NCI-H1930 (cell line): ENCODE data around the gene DPH2.

Experiments used
- DNase-seq, 2 experiments: peaks; one replicate each; lab custom pipeline; 2025; lab: John Stamatoyannopoulos, UW

DPH2 gene

GRCh38 chr1:44002606-44003157, 32.9 kb downstream of the DPH2 start:
- DNase-seq, result no peak

DNA sequence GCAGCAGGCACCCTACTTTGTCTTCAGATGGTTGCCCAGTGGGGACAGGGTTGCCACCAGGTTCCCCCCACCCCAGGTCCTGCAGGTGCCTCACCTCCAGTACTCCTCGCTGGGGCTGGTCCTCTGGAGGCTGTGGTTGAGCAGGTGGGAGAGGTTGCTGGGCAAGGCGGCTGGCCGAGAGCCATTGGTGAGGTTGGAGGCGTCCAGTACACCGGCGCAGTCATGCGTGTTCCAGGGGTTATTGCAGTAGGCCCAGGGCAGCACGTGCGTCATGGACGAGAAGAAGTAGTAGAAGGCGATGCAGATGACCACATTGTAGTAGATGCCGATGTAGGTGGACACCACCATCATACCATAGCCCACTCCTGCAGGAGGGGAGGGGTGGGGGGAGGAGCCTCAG, 38.4 kb downstream of the DPH2 start:
- no peak for DNase-seq

DNA sequence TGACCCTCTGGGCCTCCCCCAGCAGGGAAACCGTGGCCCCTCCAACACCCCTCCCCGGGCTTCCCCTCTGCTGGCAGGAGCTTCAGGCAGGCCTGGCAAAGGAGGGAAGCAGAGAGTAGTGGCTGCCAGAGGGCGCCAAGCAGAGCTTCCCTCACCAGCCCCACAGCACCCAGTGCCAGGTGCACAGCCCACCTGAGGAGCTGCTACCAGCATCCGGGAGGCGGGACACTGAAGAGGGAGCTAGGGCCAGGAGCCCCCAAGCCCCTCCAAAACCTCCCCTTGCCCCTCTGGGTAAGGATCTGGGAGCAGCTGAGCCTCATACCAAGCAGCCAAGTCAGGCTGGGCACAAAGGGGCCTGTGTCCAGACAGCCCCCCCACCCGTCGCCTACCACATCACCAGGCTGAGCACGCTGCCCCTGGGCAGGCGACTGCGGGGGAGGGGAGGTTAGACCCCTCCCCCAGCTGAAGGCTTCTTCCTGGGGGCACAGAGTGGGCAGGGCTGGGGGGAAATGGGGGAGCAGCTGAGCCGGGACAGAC, 41.2 kb downstream of the DPH2 start:
- DNase-seq, result no peak

- DNase-seq, result no peak
These were observed 42.6 kb downstream of the DPH2 start for GRCh38 chr1:44012404-44012803.

- DNase-seq, result no peak
These were observed 43.3 kb downstream of the DPH2 start for GRCh38 chr1:44012941-44013609.

DNA sequence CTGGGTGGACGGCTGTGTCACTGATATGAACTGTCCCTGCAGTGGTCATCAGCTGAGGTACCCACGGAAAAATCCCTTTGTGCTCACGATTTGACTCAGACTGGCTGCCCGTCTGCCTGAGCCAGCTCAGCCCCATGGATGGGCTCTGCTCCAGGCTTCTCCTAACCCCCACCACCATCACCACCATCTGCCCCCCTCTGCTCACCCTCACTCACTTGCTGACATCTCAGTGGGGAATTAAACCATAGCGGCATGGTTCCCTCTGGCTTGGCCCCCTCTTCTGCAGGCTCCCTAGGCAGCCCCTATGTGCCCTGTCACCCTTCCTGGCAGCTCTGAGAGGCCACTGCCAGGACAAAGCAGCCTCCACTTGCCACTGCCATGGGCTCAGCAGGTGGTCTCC, 44.1 kb downstream of the DPH2 start:
- DNase-seq, result no peak

DNA sequence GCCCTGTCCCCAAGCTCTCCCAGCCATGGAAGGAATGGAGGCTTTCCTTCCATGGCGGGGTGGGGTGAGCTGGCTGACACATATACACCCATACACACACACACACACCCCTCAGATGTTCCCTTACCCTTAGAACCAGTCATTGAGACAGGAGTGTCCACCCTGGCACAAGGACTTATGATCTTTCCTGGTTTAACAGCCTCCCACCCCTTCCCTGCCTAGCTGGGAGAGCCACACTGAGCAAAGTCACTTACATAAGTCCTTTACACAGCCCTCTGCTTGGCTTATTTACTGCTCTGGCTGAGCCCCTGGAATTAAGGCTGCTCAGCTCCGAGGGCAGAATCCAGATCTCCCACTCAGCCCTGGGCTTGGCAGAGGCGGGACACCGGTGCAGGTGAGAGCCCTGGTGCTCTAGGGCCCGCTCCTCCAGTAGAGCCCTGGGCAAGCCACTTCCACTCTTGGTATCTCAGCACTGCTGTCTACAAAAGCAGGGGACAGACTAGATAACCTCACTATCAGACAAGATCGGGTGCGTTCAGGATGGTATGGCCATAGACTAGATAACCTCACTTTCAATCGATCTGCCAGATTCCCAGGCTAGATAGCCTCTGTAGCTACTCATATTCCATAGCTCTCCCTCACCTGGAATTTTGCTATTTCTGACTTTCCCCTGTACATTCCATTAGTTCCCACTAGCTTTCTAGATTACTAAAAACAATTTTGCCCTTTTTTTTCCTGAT, 44.7 kb downstream of the DPH2 start:
- DNase-seq, result no peak

- no peak for DNase-seq
These were observed 45.4 kb downstream of the DPH2 start for GRCh38 chr1:44015206-44015605.

DNA sequence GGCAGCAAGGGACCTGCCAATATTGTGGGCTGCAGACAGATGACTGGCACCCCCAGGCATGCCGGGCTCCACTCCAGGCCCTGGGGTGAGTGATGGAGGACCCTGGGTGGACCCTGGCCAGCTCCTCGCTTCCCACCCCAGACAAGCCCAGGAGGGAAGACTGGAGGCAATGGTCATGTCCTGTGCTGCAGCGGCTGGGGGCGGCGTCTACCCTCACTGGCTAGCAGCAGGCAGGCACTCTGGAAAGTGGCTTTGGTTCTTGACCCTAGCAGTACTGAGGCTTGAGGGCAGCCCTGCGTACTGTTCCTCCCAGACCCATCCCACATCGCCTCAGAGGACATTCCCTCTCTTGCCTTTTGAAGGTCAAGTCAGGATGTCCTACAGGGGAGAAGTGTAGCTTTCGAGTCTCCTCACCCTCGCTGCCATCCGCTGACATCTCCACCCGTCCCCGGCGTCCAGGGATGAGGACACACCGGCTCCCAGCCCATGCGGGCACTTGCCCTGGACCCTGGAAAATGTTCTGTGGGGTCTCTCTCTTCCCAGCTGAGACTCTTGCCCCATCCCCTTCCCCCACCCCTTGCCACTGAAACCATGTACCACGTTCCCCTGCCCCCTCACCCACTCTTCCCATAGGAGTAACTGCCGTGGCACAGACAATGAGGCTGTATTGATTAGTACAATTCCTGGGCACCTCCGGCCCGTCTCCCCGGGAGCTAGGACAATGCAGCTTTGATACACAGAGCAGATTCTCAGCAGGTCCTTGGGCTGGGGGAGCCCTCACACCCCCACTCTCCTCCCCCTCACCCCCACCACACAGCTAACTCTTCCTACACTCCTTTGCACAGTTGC, 46.5 kb downstream of the DPH2 start:
- DNase-seq, result no peak

- no peak for DNase-seq
These were observed 47.1 kb downstream of the DPH2 start for GRCh38 chr1:44016890-44017400.

GRCh38 chr1:44019466-44019948, 49.7 kb downstream of the DPH2 start:
- DNase-seq, result no peak

DNA sequence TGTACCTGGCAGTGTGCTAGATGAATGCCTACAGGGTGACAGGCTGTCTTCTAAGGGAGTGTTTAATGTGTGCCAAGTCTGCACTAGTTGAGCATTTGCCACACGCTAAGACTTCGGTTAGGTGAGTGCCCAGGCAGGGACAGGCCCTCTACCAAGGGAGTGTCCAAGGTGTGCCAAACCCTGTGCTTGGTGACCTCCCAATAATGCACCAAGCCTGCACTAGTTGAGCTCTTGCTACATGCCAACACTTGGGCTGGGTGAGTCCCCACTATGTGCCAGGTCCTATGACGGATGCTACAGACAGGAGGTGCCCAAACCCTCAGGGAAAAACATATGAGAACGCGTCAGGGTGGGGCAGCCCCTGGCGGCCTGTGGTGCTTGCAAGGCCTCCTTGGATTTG, 50.7 kb downstream of the DPH2 start:
- no peak for DNase-seq

DNA sequence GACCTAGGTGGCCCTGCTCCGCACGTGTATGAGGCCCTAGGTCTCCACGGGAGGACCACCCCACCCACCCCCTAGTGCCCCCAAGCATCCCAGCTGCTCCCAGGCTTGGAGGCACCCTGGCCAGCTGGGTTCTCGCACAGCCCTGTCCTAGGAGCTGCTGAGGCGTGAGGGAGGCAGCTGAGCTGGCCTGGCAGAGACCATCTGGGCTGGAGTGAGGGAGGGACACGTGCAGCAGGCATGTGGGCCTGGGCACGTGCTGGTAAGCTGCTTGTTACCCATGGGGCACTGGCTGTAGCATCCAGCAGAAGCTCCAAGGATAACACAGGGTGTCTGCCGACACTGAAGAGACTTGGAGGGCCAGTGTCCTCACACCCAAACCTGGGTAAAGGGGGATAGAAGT, 51.3 kb downstream of the DPH2 start:
- no peak for DNase-seq

- DNase-seq, result no peak
These were observed 51.9 kb downstream of the DPH2 start for GRCh38 chr1:44021581-44022321.
